ENCODE results near the gene LMF1.

Gene LMF1

GRCh38 chr16:856811-857210, 114.0 kb downstream of the LMF1 start:
- H3K27me3 ChIP-seq = no peaks in the 10 kb centered on the region
- peaks cover 69 to 97% (median 92%) of the 10 kb centered on the region in 11 experiments for H3K9me3 ChIP-seq (replicated peaks in 1 of 11)
- H4K20me1 ChIP-seq = no peaks in the 10 kb centered on the region
- H3K4me2 ChIP-seq = no peak overlapping the region
- no peak overlapping the region for H3K27ac ChIP-seq
- H3K9ac ChIP-seq = no peak overlapping the region
- peaks cover 0 to 4% (median 0%) of the 10 kb centered on the region in 10 experiments; a peak in 1 of 20 replicates for H3K4me1 ChIP-seq
- peak overlapping the region in 2 of 10 experiments; percentile 14 to 43; a peak in 4 of 20 replicates for H3K4me3 ChIP-seq
- TF ChIP-seq Cebpa-rat (IDR thresholded peaks at IDR 0.05) = no peak
- H3K36me3 ChIP-seq = peaks cover 0 to 46% (median 32%) of the 10 kb centered on the region in 11 experiments; a peak in 16 of 22 replicates

- peaks cover 69 to 97% (median 92%) of the 10 kb centered on the region in 11 experiments for H3K9me3 ChIP-seq (replicated peaks in 1 of 11)
- peak overlapping the region in 1 of 10 experiments; percentile 43; a peak in 1 of 20 replicates for H3K4me3 ChIP-seq
- H3K4me2 ChIP-seq = no peak overlapping the region
- TF ChIP-seq Cebpa-rat (IDR thresholded peaks at IDR 0.05) = no peak
- no peaks in the 10 kb centered on the region for H3K27me3 ChIP-seq
- no peak overlapping the region for H3K9ac ChIP-seq
- H4K20me1 ChIP-seq = no peaks in the 10 kb centered on the region
- no peak overlapping the region for H3K27ac ChIP-seq
- H3K4me1 ChIP-seq = peaks cover 0 to 4% (median 0%) of the 10 kb centered on the region in 10 experiments; a peak in 1 of 20 replicates
- peaks cover 0 to 45% (median 31%) of the 10 kb centered on the region in 11 experiments; a peak in 16 of 22 replicates for H3K36me3 ChIP-seq
These were observed 114.7 kb downstream of the LMF1 start for GRCh38 chr16:856101-856500.

- Histone ChIP-seq H3K9ac (no peak overlapping the region), H3K4me3 (no peak overlapping the region), H3K4me2 (no peak overlapping the region), H3K27me3 (no peaks in the 10 kb centered on the region), H3K36me3 (peaks cover 0 to 47% (median 34%) of the 10 kb centered on the region in 11 experiments; a peak in 16 of 22 replicates), H3K27ac (no peak overlapping the region), H4K20me1 (no peaks in the 10 kb centered on the region), H3K9me3 (replicated peaks in 1 of 11) (peaks cover 69 to 97% (median 92%) of the 10 kb centered on the region in 11 experiments), H3K4me1 (peaks cover 0 to 4% (median 0%) of the 10 kb centered on the region in 10 experiments; a peak in 1 of 20 replicates)
- TF ChIP-seq Cebpa-rat (IDR thresholded peaks at IDR 0.05) = no peak
These were observed 115.3 kb downstream of the LMF1 start for GRCh38 chr16:855471-855870.

- Histone ChIP-seq H3K4me1 (peaks cover 0 to 4% (median 0%) of the 10 kb centered on the region in 10 experiments; a peak in 1 of 20 replicates), H3K27ac (no peak overlapping the region), H3K9me3 (replicated peaks in 1 of 11) (peaks cover 70 to 97% (median 92%) of the 10 kb centered on the region in 11 experiments), H3K9ac (no peak overlapping the region), H3K4me2 (no peak overlapping the region), H4K20me1 (no peaks in the 10 kb centered on the region), H3K36me3 (peaks cover 0 to 47% (median 32%) of the 10 kb centered on the region in 11 experiments; a peak in 16 of 22 replicates), H3K27me3 (no peaks in the 10 kb centered on the region), H3K4me3 (no peak overlapping the region)
- no peak for TF ChIP-seq Cebpa-rat (IDR thresholded peaks at IDR 0.05)
These were observed 115.9 kb downstream of the LMF1 start for GRCh38 chr16:854808-855410.

GRCh38 chr16:853981-854807, 116.6 kb downstream of the LMF1 start:
- H3K9me3 ChIP-seq (replicated peaks in 1 of 11) = peaks cover 75 to 97% (median 92%) of the 10 kb centered on the region in 11 experiments

GRCh38 chr16:853306-853705, 117.5 kb downstream of the LMF1 start:
- no peak overlapping the region for H3K27ac ChIP-seq
- H3K27me3 ChIP-seq = no peaks in the 10 kb centered on the region
- peaks cover 78 to 97% (median 92%) of the 10 kb centered on the region in 11 experiments for H3K9me3 ChIP-seq (replicated peaks in 1 of 11)
- no peak overlapping the region for H3K4me2 ChIP-seq
- no peak for TF ChIP-seq Cebpa-rat (IDR thresholded peaks at IDR 0.05)
- no peak overlapping the region for H3K4me3 ChIP-seq
- H3K4me1 ChIP-seq = peaks cover 0 to 4% (median 0%) of the 10 kb centered on the region in 10 experiments; a peak in 1 of 20 replicates
- H4K20me1 ChIP-seq = no peaks in the 10 kb centered on the region
- peaks cover 0 to 47% (median 32%) of the 10 kb centered on the region in 11 experiments; a peak in 16 of 22 replicates for H3K36me3 ChIP-seq
- no peak overlapping the region for H3K9ac ChIP-seq

More at GRCh38 chr16:853981-854807, 116.6 kb downstream of the LMF1 start:
- no peaks in the 10 kb centered on the region for H4K20me1 ChIP-seq
- H3K4me1 ChIP-seq = peaks cover 0 to 4% (median 0%) of the 10 kb centered on the region in 10 experiments; a peak in 1 of 20 replicates
- H3K27ac ChIP-seq = no peak overlapping the region
- no peak overlapping the region for H3K4me3 ChIP-seq
- TF ChIP-seq Cebpa-rat (IDR thresholded peaks at IDR 0.05) = no peak
- H3K27me3 ChIP-seq = no peaks in the 10 kb centered on the region
- peaks cover 0 to 47% (median 32%) of the 10 kb centered on the region in 11 experiments; a peak in 16 of 22 replicates for H3K36me3 ChIP-seq
- H3K4me2 ChIP-seq = no peak overlapping the region
- no peak overlapping the region for H3K9ac ChIP-seq

GRCh38 chr16:852451-853185, 118.2 kb downstream of the LMF1 start:
- H3K4me2 ChIP-seq = no peak overlapping the region
- H3K4me3 ChIP-seq = no peak overlapping the region
- H4K20me1 ChIP-seq = no peaks in the 10 kb centered on the region
- H3K4me1 ChIP-seq = peaks cover 0 to 4% (median 0%) of the 10 kb centered on the region in 10 experiments; a peak in 1 of 20 replicates
- H3K27ac ChIP-seq = no peak overlapping the region
- H3K9ac ChIP-seq = no peak overlapping the region
- TF ChIP-seq Cebpa-rat (IDR thresholded peaks at IDR 0.05) = no peak
- H3K27me3 ChIP-seq = no peaks in the 10 kb centered on the region
- H3K9me3 ChIP-seq (replicated peaks in 1 of 11) = peaks cover 78 to 97% (median 92%) of the 10 kb centered on the region in 11 experiments
- H3K36me3 ChIP-seq = peaks cover 0 to 47% (median 32%) of the 10 kb centered on the region in 11 experiments; a peak in 16 of 22 replicates

- H3K4me3 ChIP-seq = 0 out of 20 replicates have a peak overlapping the region, but pooled peaks of 1 of the 10 experiments have one; percentile 19
- peaks cover 77 to 97% (median 91%) of the 10 kb centered on the region in 11 experiments for H3K9me3 ChIP-seq (replicated peaks in 1 of 11)
- H3K4me1 ChIP-seq = peaks cover 0 to 4% (median 0%) of the 10 kb centered on the region in 10 experiments; a peak in 1 of 20 replicates
- peaks cover 0 to 44% (median 29%) of the 10 kb centered on the region in 11 experiments; a peak in 16 of 22 replicates for H3K36me3 ChIP-seq
- no peak for TF ChIP-seq Cebpa-rat (IDR thresholded peaks at IDR 0.05)
- no peak overlapping the region for H3K4me2 ChIP-seq
- no peaks in the 10 kb centered on the region for H4K20me1 ChIP-seq
- no peaks in the 10 kb centered on the region for H3K27me3 ChIP-seq
- no peak overlapping the region for H3K9ac ChIP-seq
- no peak overlapping the region for H3K27ac ChIP-seq
These were observed 118.9 kb downstream of the LMF1 start for GRCh38 chr16:851871-852270.
